Gastroesophageal sphincter (tissue), 3 donors: ENCODE measurements around the gene MAT2A.

Experiments used
- EP300 ChIP-seq: sonication (generic); formaldehyde crosslinking; IDR thresholded peaks from one replicate; pipeline ENCODE4 v1.6.1; 2017; ENCODE audit warnings: antibody characterized with exemption, mild to moderate bottlenecking
- TF ChIP-seq, protein P1 (sequence below), 4 experiments: fragments of 200-600 bp in 2 of 4; fragments of 450-650 bp in 2 of 4; sonication (generic) in 1 of 4; IDR thresholded peaks; one replicate each; pipeline ENCODE4 v1.5.1; 2017 to 2019; ENCODE audit warnings: antibody characterized with exemption in 4 of 4, mild to moderate bottlenecking in 2 of 4, moderate library complexity in 2 of 4

DNA sequence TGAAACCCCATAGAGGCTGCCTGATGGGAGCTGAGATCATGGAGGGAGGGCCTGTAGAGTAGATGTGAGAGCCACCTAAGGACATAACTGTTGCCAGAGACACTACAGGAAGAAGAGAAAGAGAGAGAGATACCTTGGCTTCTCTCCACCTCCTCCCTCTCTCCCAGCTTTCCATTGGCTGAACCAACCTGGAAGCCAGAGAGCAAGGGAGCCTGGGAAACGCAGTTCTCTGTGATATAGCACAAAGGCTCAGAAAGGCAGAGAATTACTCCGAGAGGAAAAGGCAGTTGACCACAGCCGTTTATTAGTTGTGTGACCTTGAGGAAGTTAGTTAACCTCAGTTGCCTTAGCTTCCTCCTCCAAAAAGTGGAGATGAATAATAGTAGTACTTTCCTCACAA is 37.7 kb upstream of the MAT2A start:
- TF ChIP-seq, protein P1, sequence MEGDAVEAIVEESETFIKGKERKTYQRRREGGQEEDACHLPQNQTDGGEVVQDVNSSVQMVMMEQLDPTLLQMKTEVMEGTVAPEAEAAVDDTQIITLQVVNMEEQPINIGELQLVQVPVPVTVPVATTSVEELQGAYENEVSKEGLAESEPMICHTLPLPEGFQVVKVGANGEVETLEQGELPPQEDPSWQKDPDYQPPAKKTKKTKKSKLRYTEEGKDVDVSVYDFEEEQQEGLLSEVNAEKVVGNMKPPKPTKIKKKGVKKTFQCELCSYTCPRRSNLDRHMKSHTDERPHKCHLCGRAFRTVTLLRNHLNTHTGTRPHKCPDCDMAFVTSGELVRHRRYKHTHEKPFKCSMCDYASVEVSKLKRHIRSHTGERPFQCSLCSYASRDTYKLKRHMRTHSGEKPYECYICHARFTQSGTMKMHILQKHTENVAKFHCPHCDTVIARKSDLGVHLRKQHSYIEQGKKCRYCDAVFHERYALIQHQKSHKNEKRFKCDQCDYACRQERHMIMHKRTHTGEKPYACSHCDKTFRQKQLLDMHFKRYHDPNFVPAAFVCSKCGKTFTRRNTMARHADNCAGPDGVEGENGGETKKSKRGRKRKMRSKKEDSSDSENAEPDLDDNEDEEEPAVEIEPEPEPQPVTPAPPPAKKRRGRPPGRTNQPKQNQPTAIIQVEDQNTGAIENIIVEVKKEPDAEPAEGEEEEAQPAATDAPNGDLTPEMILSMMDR (IDR thresholded peaks at IDR 0.05) = no peak
- no peak for TF ChIP-seq EP300
